ENCODE data around the gene MYT1.

The MYT1 gene

GRCh38 chr20:64209148-64209547 lies 44.9 kb downstream of the MYT1 start:
- H3K27ac ChIP-seq: no peak overlapping the region
- TF ChIP-seq CTCF (IDR thresholded peaks at IDR 0.05) (no peak), ZFX (IDR thresholded peaks at IDR 0.05; ENCODE audit: borderline replicate concordance) (no peak)

GRCh38 chr20:64210656-64211369 lies 46.6 kb downstream of the MYT1 start:
- H3K27ac ChIP-seq: no peak overlapping the region
- TF ChIP-seq ZFX (IDR thresholded peaks at IDR 0.05; ENCODE audit: borderline replicate concordance) (no peak), CTCF (IDR thresholded peaks at IDR 0.05) (no peak)

- no peak overlapping the region for H3K27ac ChIP-seq
- no peak for TF ChIP-seq CTCF (IDR thresholded peaks at IDR 0.05)
- TF ChIP-seq ZFX (IDR thresholded peaks at IDR 0.05; ENCODE audit: borderline replicate concordance): no peak
Observed at GRCh38 chr20:64211874-64212658, 47.8 kb downstream of the MYT1 start.

GRCh38 chr20:64212755-64213154 lies 48.5 kb downstream of the MYT1 start:
- H3K27ac ChIP-seq: no peak overlapping the region
- TF ChIP-seq CTCF (IDR thresholded peaks at IDR 0.05): no peak

- no peak overlapping the region for H3K27ac ChIP-seq
- TF ChIP-seq ZFX (IDR thresholded peaks at IDR 0.05; ENCODE audit: borderline replicate concordance) (no peak), CTCF (IDR thresholded peaks at IDR 0.05) (no peak)
Observed at GRCh38 chr20:64214113-64214512, 49.9 kb downstream of the MYT1 start.

GRCh38 chr20:64214952-64215351 lies 50.7 kb downstream of the MYT1 start:
- TF ChIP-seq CTCF (IDR thresholded peaks at IDR 0.05): no peak
- no peak for TF ChIP-seq ZFX (IDR thresholded peaks at IDR 0.05; ENCODE audit: borderline replicate concordance)
- no peak overlapping the region for H3K27ac ChIP-seq

GRCh38 chr20:64216036-64216435 lies 51.8 kb downstream of the MYT1 start:
- H3K27ac ChIP-seq: no peak overlapping the region
- TF ChIP-seq ZFX (IDR thresholded peaks at IDR 0.05; ENCODE audit: borderline replicate concordance): no peak
- no peak for TF ChIP-seq CTCF (IDR thresholded peaks at IDR 0.05)

Measured in 22Rv1 (cell line).